HuH-7.5 (cell line): ENCODE measurements around the gene TMEM51.

Experiments used
- DNase-seq: peaks from one replicate; pipeline ENCODE4 v3.0.0; 2011; ENCODE audit warnings: low spot score

TMEM51 gene

DNA sequence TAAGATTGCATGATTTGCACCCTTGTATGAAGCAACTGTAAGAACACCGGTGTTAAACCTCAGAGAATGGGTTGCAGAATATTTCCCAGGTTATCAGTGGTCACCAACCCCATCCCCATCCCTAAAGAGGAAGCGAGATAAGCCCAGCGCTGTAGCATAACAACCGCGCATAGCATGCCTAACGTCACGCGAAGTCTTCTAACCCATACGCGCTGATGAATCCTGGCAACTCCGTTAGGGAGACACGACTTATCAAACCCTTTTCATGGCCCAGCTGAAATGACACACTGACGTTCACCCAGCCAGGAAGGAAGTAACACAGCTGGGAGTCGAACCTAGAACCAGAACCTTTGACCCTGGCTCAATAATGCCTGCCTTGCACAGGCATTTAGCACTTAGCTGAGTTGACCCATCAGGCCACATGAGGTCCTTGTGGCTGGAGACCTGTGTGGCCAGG is 24.2 kb downstream of the TMEM51 start:
- DNase-seq: no peak

DNA sequence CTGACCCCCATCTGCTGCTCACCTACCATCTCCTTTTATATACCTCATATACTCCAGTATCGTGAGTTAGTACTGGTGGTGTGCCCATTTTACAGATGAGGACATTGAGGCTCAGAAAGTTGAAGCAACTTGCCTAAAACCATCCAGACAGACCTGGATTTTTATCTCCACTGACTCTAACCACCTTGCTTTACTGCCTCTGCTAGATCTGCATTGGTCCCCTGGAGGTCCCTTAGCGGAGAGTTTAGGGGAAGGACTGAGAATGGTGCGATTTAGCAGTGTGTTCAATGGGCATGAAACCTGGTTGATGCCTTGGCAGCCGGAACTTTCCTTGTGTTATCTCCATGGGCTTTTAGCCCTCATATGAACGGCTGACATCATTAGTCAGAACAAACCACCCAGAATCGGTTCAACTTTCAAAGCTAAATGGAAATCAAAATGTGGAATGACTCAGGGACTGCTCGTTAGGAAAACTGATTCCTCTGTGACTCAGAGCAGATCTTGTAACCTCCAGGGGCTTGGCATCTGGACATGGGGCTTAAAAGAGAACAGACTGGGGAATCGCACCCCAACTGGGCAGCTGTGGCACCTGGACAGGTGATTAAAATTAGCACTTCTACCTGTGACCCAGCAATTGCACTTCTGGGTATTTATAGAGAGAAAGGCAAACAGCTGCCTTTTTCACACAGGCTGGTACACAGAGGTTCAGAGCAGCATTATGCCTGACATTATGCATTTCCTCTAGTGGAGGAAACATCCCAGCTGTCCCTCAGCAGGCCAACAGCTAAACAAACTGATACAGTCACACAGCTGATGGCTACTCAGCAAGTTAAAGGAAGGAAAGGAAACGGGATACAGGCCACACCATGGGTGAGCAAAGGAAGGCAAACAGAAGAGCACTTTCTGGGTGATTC is 25.3 kb downstream of the TMEM51 start:
- DNase-seq: no peak

DNA sequence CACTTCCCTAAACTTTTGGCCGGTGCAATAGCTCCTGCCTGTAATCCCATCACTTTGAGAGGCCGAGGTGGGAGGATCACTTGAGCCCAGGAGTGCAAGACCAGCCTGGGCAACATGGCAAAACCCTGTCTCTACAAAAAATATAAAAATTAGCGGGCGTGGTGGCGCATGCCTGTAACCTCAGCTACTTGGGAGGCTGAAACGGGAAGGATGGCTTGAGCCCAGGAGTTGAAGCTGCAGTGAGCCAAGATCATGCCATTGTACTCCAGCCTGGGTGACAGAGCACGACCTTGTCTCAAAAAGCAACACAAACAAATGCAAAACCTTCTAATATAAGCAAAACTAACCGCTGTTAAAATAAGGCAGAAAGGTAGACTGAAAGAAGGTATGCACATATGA is 25.9 kb downstream of the TMEM51 start:
- DNase-seq: no peak

DNA sequence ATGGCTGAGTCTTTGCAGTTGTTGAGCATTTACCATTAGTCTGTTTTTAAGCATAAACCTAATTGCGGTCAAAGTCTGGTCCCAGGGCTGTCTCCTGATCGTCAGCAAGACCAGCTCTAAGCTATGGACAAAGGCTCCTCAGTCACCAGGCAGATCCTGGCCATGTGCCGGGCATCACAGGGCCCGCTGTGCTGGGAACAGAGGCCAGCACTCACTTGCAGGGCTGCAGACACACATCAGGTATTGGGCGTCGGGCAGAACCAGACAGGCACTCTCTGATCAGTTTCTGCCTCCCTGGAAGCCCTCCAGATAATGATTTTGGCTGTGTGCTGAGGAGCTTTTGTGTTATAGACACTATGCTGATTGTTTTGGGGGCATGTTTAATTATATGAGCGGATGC is 26.6 kb downstream of the TMEM51 start:
- DNase-seq: no peak

DNA sequence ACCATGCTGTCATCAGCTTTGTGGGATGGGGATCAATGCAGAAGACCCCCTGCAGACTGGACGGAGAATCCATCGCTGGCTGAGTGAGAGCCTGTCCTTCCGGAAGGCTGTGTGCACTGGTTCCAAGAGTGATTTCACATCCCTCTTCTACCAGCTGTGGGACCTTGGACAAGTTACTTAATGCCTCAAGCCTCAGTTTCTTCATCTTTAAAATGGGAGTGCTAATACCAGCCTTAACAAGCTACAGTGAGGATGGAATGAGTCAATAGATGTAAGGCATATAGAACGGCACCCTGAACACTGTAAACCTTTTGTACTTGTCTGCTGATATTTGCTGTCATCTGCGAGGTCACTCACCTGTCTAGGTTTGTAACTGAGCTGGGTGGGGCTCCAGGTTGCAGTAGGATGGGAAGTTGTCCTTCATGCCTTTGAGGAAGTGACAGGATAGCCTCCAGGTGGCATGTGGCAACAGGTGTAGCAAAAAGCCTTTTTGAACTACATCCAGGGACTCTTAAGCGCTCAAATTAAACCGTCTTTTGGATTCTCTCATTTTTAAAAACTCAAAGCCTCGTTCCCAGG is 27.5 kb downstream of the TMEM51 start:
- no peak for DNase-seq

DNA sequence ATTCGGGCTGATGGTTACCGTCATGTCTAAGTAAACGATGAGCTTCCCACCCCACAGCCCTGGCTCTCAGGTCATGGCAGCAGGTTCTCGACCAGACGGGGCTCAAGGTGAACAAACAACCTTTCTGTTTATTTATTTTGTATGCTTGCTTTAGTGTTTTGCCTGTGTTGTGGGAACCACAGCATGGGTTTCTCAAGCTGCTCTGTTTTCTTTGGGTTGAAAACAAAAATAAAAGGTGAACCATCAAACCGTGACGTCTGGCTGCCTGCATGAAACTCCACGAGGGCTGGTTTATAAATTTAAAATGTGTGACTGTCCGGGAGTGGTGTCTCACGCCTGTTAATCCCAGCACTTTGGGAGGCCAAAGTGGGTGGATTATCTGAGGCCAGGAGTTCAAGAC is 28.0 kb downstream of the TMEM51 start:
- DNase-seq: no peak

DNA sequence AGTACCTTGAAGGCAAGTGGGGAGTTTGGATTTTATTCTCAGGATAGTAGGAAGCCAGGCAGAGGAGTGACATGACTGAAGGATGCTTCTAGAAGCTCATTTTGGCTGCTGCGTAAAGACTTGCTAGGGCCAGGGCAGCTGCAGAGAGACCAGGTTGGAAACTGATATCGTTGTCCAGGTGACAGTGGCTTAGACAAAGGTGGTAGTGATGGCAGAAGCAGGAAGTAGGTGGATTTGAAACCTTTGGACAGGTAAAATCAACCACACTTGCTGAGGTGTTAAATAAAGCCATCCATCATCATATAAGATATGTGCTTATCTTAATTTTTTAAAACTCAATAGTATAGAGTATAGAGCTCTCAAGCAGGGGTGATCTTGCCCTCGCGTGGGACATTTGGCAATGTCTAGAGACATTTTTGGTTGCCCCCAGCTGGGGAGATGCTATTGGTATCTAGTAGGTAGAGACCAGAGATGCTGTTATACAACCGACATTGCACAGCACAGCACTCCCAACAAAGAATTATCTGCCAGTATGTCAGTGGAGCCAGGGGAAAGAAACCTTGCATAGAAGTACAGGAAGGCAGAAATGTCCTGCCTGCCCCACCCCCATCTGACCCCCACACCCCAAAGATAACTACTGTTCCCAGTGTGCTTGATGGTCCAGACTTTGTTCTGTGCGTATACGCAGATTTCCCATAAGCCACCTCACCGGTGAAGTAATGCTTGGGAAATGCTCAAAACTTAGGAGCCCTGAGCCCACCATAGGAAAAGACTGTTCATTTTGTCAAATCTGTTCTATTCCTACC is 31.1 kb downstream of the TMEM51 start:
- no peak for DNase-seq

DNA sequence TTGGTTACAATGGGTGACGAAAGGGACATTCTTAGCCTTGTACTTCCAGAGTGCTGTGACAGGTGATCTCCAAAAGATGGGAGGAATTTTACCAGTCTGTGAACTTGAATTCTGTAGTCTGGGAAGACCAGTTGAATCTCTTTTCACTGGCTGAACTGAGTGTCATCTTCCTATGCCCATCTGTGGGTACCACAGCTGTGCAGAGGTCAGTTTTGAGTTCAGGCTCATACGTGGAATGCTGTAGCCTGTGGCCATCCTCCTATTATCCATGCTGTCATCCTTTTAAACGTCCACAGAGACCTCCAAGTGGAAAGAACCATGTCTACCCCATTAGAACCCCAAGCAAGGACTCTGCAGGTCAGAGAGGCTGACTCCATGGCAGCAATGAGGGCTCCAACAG is 32.1 kb downstream of the TMEM51 start:
- DNase-seq: no peak

DNA sequence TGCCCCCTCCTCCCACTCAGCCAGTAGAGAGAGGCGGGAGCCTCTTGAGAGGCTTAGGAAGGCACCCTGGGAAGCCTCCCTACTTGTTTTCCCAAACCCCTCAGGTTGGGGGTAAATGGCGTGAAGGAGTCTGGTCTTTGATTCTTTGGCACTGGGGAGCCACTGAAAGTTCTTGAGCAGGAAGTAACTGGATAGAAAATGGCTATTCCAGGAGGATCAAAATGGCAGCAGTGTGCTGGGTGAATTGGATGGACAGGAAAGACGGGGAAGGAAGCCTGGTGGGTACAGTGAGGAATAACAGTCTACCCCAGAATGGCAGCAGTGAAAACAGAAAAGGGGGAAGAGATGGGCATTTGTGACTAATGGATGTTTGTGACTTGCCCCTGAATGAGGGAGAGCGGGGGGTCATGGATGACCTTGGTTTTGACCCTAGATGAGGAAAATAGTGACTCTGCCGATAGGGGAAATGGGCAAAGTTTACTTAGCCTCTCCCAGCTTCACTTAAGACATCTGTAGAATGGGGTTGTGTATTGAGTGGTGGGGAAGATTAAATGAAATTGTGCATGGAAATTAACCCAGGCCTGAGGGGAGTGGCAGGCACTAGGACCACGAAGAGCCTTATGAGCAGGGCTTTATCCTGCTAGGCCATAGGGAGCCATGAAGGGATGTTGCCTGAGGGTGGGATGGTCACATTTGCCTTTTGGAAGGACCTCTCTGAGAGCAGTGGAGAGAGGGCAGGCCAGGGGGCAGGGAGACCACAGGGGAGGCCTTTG is 32.7 kb downstream of the TMEM51 start:
- no peak for DNase-seq

DNA sequence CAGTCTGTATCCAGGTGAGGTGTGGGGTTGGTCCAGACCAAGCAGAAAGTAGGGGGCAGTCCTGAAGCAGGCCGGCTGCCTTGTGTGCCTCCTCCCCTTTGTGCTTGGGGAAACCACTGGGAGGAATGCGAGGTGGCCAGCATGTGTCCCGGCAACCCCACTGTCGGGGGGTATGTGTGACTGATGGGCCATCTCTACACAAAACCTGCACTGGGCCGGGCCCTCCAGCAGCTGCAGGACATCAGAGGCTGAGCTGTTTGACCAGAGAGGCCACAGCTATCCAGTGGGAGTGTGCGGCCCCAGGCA is 33.3 kb downstream of the TMEM51 start:
- DNase-seq: no peak

DNA sequence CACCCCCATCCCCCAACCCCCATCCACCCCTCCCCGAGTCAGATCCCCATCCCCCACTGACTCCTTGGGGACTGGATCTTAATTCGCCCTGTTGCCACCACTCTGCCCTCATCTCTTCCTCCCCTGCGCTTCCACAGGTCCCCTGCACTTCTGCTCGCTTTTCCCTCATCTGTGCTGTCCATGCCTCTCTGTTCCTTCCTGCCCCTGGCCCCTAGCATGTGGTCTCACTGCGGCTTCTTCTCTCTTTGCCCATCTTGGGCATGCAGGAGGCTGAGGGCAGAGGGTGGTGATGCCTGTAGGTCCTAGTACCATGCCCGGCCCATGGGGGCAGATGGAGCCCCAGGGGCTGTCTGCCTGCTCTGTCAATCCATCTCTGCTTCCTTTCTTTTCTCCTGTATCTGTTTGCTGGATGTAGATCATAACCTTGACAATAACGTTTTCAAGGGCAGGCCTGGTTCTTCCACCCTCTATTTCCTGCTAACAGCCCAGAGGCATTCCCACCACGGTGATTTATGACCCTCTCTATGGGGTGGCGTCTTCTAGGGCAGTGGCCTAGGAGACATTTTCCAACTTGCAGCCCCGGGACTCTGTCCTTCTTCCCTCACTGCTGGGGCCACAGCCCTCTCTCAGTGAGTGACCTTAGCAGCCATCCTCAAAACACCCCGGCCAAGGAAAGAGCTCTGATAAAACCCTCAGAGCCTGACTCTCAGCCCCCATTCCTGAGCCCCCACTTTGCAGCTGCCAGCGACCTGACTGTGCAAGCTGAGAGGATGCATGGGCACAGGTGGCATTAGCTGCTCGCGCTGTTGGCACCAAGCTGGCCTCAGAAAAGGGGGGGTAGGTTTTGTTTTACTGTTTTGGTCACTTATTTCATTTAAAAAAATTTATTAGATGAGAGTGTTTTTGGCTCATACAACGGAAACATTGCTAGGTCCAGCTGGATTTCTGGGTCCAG is 33.9 kb downstream of the TMEM51 start:
- DNase-seq: no peak

DNA sequence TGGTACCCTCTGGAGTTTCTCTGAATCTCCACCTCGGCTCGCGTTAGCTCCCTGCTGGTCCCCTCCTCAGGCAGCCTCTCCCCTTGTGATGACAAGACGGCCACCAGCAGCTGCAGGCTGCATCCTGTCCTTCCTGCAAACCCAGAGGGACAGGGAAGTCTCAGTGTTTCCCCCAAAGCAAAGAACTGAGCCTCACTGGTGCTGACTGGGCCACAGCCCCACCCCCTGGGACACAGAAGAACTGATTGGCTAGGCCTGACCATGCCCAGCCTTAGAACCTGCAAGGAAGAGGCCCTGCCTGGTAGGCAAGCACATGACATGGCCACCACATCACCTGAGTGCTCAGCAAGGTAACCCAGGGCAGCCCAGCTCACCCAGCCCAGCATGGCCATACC is 34.6 kb downstream of the TMEM51 start:
- no peak for DNase-seq

DNA sequence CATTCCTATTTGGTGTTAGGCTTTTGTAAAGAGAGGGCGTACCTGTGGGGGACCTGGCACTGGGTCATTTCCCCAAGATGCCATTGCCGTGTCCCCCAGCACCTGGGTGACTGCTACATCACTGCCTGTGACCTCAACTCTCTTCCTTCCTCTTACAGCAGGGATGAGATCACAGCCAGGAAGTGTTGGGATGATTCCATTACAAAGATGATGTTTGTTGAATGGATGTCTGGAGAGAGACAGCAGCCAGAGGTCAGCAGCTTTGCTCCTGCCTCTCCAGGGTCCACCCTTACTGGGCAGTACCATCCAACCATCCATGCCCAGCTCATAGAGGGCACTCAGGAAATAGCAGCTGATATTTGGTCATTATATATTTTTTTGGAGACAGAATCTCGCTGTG is 35.1 kb downstream of the TMEM51 start:
- no peak for DNase-seq

DNA sequence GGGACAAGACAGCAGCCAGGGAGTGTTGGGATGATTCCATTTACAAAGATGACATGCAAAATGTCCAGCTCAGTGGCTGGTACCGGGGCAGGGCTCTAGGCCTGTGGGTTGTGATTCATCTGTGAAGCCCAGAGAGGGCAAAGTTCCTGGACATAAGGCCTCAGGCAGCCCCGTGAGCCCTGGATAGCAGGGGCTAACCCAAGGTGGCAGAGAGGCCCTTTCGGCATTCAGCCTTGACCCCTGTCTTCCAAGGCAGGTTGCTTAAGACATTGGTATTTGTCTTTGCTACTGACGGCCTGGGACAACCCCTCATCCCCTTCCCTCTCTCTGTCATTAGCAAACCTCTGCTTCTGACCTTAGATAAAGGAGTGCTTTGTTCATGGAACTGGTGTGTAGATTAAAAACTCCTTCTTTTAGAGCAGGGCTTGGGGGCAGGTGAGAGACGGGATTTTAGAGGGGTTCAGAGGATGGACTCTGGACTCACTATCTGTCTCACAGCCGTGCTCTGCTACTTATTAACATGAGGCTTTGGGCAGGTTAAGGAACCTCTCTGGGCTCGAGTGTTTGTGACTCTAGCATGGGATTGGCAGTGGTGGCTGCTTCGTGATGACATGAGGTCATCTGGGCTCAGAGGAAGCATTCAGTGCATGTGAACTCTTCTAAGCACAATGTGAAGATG is 36.3 kb downstream of the TMEM51 start:
- peak; percentile 59 for DNase-seq

DNA sequence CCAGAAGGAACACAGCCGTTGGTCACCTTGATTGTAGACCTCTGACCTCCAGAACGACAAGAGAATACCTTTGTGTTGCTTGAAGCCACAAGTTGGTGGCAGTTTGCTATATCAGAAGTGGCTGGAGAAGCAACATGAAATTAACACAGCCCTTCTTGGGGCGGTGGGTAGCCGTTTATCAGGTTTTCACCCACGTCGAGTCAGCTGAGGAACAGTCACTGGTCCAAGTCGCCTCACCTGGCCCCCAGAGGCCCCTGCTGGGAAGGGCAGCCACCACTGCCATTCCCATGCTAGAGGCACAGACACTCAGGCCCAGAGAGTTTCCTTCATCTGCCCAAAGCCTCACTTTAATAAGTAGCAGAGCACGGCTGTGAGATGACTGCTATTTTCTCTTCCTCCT is 37.7 kb downstream of the TMEM51 start:
- DNase-seq: no peak

DNA sequence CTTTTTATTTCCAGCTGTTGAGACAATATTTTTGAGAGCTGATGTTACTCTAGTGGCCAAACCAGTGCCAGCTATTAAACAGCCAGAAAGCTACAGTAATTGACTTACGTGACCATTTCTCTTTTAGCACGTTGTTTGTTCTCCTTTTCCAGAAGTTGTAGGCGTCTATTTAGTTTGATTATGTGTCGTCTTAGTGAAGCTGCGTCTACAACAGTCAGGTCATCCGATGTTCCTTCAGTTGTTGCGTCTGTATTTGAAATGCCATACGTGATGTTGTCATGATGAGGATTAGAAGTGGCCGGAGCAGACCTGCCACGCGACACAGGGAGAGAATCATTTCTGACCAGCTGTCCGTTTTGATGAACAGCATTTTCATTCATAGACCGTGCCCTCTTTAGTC is 38.2 kb downstream of the TMEM51 start:
- no peak for DNase-seq

DNA sequence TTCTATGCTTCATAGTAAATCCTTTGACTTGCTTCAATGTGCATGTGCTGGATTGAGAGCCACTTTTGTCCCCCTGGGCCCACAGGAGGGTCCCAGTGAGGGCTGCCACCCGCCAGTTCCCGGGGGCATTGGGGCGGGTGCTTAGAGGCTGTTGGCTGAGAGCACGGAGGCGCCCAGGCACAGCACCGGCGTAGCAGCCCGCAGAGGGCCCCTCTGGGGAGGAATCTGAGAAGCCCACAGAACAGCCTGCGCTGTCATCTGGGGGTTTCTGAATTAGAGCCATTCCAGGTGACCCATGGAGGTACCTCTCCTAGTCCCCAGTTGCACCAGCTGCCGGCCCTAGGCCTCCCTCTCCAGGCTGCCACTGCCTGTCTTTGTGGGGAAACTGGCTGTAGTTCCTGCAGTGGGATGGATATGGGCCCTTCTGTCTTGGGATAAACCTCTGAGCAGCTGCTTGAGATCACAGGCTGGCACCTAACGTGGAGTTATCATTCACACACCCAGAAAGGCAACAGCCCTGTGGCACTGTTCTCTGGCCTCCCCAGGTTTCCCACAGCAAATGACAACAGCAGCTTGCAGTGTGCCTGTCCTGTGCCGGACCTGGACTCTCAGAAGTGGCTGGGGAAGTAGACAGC is 39.5 kb downstream of the TMEM51 start:
- DNase-seq: no peak

DNA sequence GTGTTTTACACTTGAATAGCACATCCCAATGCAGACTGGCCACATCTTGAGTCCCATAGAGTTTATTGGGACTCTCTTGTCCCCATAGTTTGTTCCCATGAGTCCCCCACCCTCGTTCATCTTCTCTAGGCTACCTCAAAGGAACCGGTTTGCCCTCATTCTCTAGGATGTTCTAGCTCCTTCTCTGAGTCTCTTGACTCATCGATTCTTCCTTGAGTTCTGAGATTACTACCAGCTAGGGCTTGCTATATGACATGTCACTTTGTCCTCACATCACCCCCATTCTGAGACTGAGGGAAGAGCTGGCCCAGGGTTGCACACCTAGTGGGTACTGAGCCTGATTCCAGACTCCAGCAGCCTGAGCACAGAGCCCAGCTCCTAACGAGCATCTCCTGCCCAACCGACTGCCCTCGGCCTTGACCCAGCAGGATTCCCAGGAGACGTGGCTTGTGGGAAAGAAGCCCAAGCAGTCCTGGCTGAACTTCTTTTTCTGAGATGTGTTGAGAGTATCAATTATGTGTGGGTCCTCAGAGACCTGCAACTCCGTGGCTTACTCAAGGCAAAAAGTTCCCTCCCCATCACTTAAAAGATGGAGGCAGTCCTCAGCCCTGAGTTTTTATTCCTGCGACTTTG is 42.0 kb downstream of the TMEM51 start:
- no peak for DNase-seq

DNA sequence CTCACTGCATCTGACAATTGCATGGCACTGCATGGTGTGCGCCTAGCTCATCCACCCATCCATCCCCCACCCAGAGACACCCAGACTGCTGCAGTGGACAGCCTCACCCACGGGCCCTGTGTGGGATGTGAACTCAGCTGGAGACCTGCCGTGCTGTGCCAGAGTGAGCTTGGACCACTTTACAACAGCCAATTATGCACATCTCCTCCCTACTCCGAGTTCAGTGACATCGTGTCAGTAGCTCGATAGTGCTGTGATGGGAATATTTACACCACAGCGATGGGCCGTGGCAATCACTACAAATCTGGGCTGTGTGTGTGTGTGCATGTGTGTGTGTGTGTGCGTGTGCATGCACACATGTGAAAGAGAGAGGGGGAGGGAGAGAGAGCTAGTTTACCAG is 42.5 kb downstream of the TMEM51 start:
- no peak for DNase-seq
